GM21723 (cell line): ENCODE results near the gene OTOP3.

ENCODE experiments used
- ATAC-seq: cut with Tn5 transposase; IDR thresholded peaks from one replicate; pipeline ENCODE4 v1.9.1; 2021; ENCODE audit warnings: mild to moderate bottlenecking, moderate library complexity; ENCODE audit not compliant: unreplicated experiment

OTOP3 gene

GRCh38 chr17:74916851-74917199, 18.9 kb upstream of the OTOP3 start:
- ATAC-seq = no peak

DNA sequence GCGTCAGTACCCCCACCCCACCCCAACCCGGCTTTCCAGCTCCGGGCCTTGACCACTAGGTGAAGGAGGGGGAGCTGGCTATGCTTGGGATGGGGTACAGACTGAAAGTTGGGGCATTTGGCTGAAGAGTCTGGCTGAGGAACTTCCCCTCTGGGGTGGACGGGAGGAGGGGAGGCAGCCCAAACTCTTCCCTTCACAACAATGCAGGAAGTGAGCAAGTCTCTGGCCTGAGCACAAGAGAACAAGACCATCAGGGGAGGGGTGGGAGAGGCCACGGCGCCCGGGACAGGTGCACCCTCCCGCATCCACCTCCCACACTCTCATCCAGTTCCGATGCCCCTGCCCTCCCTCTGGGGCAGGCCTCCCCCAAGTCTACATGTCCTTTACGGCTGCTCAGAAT, 18.3 kb upstream of the OTOP3 start:
- no peak for ATAC-seq

DNA sequence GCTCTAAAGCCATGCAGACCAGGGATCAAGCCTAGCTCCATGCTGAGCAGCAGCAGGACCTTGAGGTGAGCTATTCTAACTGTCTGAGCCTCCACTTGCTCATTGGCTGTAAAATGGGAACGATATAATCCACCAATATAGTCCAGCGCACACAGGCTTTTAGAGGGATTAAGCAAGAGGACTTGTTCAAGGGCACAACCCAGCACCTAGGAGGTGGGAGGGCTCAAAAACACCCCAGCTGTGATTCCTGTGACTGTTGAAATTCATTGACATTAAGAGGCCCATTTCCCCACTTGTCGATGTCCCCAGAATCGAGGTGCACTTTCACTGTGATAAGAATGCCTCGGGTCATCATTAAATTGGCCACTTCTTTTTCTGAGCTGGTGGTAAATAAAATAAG, 16.8 kb upstream of the OTOP3 start:
- ATAC-seq = no peak

- no peak for ATAC-seq
Observed at GRCh38 chr17:74919440-74920305, 16.0 kb upstream of the OTOP3 start.

- no peak for ATAC-seq
Observed at GRCh38 chr17:74920306-74920620, 15.4 kb upstream of the OTOP3 start.

GRCh38 chr17:74920642-74921025, 15.1 kb upstream of the OTOP3 start:
- ATAC-seq = no peak

DNA sequence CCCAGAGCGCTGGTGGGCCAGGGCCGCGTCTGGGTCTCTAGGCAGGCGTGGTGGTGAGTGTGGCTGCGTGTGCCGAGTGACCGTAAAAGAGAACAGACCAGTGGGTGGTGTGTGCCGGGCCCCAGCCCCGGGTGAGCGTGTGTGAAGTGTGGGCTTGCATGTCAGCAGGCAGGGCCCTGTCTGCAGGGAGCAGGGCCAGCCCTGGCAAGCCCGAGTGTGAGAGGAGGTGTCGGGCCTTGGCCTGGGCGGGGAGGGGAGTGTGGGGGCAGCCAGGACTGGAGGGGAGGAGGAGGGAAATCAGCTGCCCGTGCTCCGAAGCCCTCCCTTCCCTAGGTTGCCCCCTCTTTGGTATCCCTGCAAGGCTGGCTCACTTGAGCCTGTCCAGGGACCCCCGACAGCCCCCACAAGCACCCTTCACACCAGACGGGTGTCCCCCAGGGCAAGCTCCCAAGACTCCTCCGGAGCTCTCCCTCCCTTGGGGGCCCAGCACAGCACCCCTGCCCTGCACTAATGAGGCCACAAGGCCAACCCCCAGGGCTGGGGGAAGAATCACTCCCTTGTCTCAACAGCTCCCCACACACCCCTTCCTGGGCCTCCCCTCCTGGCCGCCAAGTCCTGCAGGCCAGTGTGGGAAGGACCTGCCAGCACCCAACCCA, 14.5 kb upstream of the OTOP3 start:
- no peak for ATAC-seq

DNA sequence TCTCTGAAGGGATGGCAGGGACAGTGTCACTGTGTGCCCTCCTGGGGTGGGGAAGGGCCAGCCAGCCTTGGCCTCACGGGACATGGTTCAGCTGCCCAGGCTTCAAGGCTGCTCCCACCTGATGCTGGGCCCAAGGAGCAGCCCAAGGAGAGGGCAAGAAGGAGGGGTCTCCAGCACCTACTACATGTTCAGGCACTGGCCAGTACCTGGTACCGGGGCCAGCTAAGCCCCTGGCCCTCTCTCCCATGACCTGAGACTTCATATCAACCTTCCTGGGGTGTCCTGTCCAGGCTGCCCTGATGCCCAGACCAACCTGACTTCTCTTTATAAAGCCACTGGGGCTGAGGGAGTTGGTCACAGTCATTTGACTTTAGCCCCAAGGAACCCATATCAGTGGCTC, 13.9 kb upstream of the OTOP3 start:
- ATAC-seq = no peak

GRCh38 chr17:74922172-74922571, 13.5 kb upstream of the OTOP3 start:
- no peak for ATAC-seq

- no peak for ATAC-seq
Observed at GRCh38 chr17:74922694-74923537, 12.8 kb upstream of the OTOP3 start, which contains the start of gene USH1G. Gene USH1G (minus strand): TSS chr17:74923255. CDS start chr17:74923073, 182 bp downstream.

GRCh38 chr17:74923538-74924249, 12.0 kb upstream of the OTOP3 start:
- no peak for ATAC-seq

- no peak for ATAC-seq
Observed at GRCh38 chr17:74924250-74924948, 11.3 kb upstream of the OTOP3 start, which contains the start of gene OTOP2. Gene OTOP2 (plus strand): TSS chr17:74924273. CDS start chr17:74924633, 360 bp downstream.

DNA sequence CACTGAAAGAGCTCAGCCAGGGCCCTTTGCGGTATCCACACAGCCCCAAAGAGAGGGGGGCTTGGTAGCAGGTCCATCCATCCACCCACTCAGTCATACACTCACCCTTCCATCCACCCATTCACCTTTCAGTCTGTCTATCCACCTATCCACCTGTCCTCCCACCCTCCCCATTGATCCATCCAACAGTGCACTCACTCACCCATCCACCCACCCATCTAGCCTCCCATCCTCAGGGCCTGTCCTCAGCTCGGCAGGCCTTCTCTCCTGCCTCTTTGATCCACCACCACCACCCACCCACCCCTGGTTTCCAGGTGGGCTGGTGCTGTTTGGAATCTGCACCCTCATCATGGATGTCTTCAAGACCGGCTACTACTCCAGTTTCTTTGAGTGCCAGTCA, 10.5 kb upstream of the OTOP3 start:
- ATAC-seq = no peak

DNA sequence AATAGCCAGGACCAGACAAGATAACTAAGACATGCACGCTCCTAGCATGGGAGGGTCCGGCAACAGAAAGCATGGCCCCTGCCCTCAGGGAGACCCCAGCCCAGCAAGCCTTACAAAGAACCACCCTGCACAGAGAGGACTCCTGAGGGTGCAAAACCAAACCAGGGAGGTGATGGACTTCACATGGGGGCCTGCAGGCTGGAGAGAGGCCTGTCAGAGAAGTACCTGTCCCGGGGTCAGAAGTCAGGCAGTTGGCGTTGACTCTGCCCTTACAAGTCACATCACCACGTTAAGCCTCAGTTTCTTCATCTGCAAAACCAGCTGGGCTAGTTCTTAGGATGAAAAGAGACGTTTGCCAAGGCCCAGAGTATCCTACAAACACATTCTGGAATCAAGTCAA, 6.9 kb upstream of the OTOP3 start:
- no peak for ATAC-seq

- ATAC-seq = no peak
Observed at GRCh38 chr17:74930535-74931036, 5.1 kb upstream of the OTOP3 start.

GRCh38 chr17:74935048-74935447, 650 bp upstream of the OTOP3 start:
- ATAC-seq = no peak

GRCh38 chr17:74936470-74936799, 737 bp downstream of the OTOP3 start:
- no peak for ATAC-seq

DNA sequence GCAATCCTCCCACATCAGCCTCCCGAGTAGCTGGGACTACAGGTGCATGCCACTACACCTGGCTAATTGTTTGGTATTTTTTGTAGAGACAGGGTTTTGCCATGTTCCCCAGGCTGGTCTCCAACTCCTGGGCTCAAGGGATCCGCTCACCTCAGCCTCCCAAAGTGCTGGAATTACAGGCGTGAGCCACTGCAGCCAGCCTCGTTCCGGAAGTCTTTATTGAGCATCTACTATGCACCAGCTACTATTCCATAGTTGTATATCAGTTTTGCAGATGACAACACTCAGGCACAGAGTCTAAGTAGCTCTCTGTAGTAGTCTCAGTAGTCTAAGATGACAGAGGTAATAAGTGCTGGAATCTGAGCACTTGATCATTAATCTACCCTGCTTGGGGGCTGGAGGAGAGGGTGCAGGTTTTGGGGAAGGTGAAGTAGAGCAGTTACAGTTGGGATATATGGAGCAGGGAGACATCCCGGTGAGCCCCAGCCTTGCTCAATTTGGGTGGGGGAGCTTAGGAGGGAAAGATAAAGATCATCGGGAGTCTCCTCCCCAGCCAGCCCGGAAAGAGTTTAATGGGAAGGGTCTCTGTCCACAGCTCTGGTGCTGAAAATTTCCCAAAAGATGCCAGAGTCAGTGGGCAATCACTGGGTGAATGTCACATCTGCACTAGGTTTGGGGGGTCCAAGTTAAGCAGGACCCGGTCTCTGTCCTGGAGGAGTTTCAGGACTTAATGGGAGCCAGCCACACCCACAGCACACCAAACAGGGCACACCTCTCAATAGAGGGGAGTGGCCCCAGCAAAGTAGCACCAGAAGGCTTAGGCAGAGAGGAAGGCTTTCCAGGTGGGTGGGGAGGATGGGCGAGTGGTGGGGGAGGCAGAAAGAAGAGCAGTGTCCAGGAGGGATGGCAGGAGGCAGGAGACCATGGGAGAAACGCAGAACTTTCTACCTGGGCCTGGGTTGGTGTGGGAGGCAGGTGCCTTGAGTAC, 1.7 kb downstream of the OTOP3 start:
- ATAC-seq = no peak
